GM19395 (cell line): ENCODE results near the gene ODC1.

ENCODE experiments used
- ATAC-seq: cut with Tn5 transposase; IDR thresholded peaks from one replicate; pipeline ENCODE4 v1.9.1; 2021; ENCODE audit warnings: mild to moderate bottlenecking, moderate library complexity; ENCODE audit not compliant: unreplicated experiment

The ODC1 gene

GRCh38 chr2:10402062-10402585 is 46.0 kb downstream of the ODC1 start:
- ATAC-seq, result no peak

GRCh38 chr2:10400978-10401951 is 46.9 kb downstream of the ODC1 start:
- no peak for ATAC-seq

- no peak for ATAC-seq
Observed at GRCh38 chr2:10400568-10400977, 47.6 kb downstream of the ODC1 start.

- no peak for ATAC-seq
Observed at GRCh38 chr2:10400002-10400401, 48.1 kb downstream of the ODC1 start.

GRCh38 chr2:10399358-10399757 is 48.8 kb downstream of the ODC1 start:
- no peak for ATAC-seq

GRCh38 chr2:10398496-10398895 is 49.6 kb downstream of the ODC1 start:
- no peak for ATAC-seq

- no peak for ATAC-seq
Observed at GRCh38 chr2:10397878-10398277, 50.2 kb downstream of the ODC1 start.

- ATAC-seq, result no peak
Observed at GRCh38 chr2:10397297-10397875, 50.7 kb downstream of the ODC1 start.

- ATAC-seq, result no peak
Observed at GRCh38 chr2:10396464-10396863, 51.7 kb downstream of the ODC1 start.

- ATAC-seq, result no peak
Observed at GRCh38 chr2:10395893-10396292, 52.2 kb downstream of the ODC1 start.

GRCh38 chr2:10393640-10393982 is 54.5 kb downstream of the ODC1 start:
- ATAC-seq, result no peak

GRCh38 chr2:10392951-10393639 is 55.0 kb downstream of the ODC1 start:
- no peak for ATAC-seq

- ATAC-seq, result no peak
Observed at GRCh38 chr2:10392548-10392947, 55.6 kb downstream of the ODC1 start.

- no peak for ATAC-seq
Observed at GRCh38 chr2:10392100-10392499, 56.0 kb downstream of the ODC1 start.

- ATAC-seq, result no peak
Observed at GRCh38 chr2:10390369-10390801, 57.7 kb downstream of the ODC1 start.
